ENCODE measurements around the gene CLDN3. TPM values are rescaled to one million over a fixed set of nuclear protein-coding genes. Genes with fewer than 3 reads are reported as not detected.

Gene CLDN3
- total RNA-seq, 2 experiments from 2014 or later, result not detected

GRCh38 chr7:73766556-73767229, 3.4 kb downstream of the CLDN3 start:
- Mint-ChIP-seq H3K4me3 (no peak overlapping the region), H3K27me3 (peaks cover 32% of the 10 kb centered on the region)
- intact Hi-C loops (cut with micrococcal nuclease), result no loop called here

GRCh38 chr7:73762659-73762999, 7.4 kb downstream of the CLDN3 start:
- ChIA-PET CTCF (no interaction called here), POLR2A (no interaction called here)
- intact Hi-C loops (cut with micrococcal nuclease), result no loop called here
- no peaks in the 10 kb centered on the region for H3K36me3 Mint-ChIP-seq
- H3K4me1 Mint-ChIP-seq (ENCODE audit: low read depth), result peaks cover 4% of the 10 kb centered on the region
- H3K27ac Mint-ChIP-seq, result no peak overlapping the region
- DNase-seq, result no peak
- H3K4me3 Mint-ChIP-seq, result no peak overlapping the region
- H3K27me3 Mint-ChIP-seq, result peaks cover 5% of the 10 kb centered on the region
- no peaks in the 10 kb centered on the region for H3K9me3 Mint-ChIP-seq

More at GRCh38 chr7:73766556-73767229, 3.4 kb downstream of the CLDN3 start:
- H3K4me1 Mint-ChIP-seq (ENCODE audit: low read depth), result peaks cover 6% of the 10 kb centered on the region
- H3K9me3 Mint-ChIP-seq, result no peaks in the 10 kb centered on the region
- DNase-seq, result peak; percentile 10
- H3K36me3 Mint-ChIP-seq, result no peaks in the 10 kb centered on the region
- H3K27ac Mint-ChIP-seq, result no peak overlapping the region
- ChIA-PET POLR2A (no interaction called here), CTCF (no interaction called here)

GRCh38 chr7:73761854-73762658, 8.0 kb downstream of the CLDN3 start:
- H3K4me3 Mint-ChIP-seq, result no peak overlapping the region
- H3K36me3 Mint-ChIP-seq, result no peaks in the 10 kb centered on the region
- peaks cover 2% of the 10 kb centered on the region for H3K27me3 Mint-ChIP-seq
- ChIA-PET CTCF (no interaction called here), POLR2A (no interaction called here)
- no peak overlapping the region for H3K27ac Mint-ChIP-seq
- no peak for DNase-seq
- no peaks in the 10 kb centered on the region for H3K9me3 Mint-ChIP-seq
- H3K4me1 Mint-ChIP-seq (ENCODE audit: low read depth), result peaks cover 4% of the 10 kb centered on the region
- intact Hi-C loops (cut with micrococcal nuclease), result no loop called here

- Mint-ChIP-seq H3K9me3 (no peaks in the 10 kb centered on the region), H3K4me3 (no peak overlapping the region), H3K27me3 (no peaks in the 10 kb centered on the region), H3K36me3 (no peaks in the 10 kb centered on the region), H3K27ac (no peak overlapping the region), H3K4me1 (ENCODE audit: low read depth) (no peaks in the 10 kb centered on the region)
- POLR2A ChIA-PET, result no interaction called here
- CTCF ChIA-PET, result no interaction called here
- intact Hi-C loops (cut with micrococcal nuclease), result no loop called here
- no peak for DNase-seq
These were observed 11.4 kb downstream of the CLDN3 start for GRCh38 chr7:73758581-73759138.

GRCh38 chr7:73749931-73750776, 19.9 kb downstream of the CLDN3 start:
- Mint-ChIP-seq H3K27ac (no peak overlapping the region), H3K9me3 (no peaks in the 10 kb centered on the region), H3K4me3 (no peak overlapping the region), H3K27me3 (peaks cover 6% of the 10 kb centered on the region), H3K4me1 (ENCODE audit: low read depth) (no peaks in the 10 kb centered on the region), H3K36me3 (no peaks in the 10 kb centered on the region)
- POLR2A ChIA-PET, result no interaction called here
- CTCF ChIA-PET, result no interaction called here
- DNase-seq, result no peak
- intact Hi-C loops (cut with micrococcal nuclease), result no loop called here

- H3K4me1 Mint-ChIP-seq (ENCODE audit: low read depth), result peaks cover 2% of the 10 kb centered on the region
- CTCF ChIA-PET, result interaction anchor here (0.9 kb wide), 1 partner anchor 139 kb away, joined by 3 read pairs; no protein-coding TSS in a partner anchor
- H3K27me3 Mint-ChIP-seq, result peaks cover 2% of the 10 kb centered on the region
- no peak for DNase-seq
- H3K9me3 Mint-ChIP-seq, result no peaks in the 10 kb centered on the region
- H3K36me3 Mint-ChIP-seq, result no peaks in the 10 kb centered on the region
- POLR2A ChIA-PET, result interaction anchor here (0.5 kb wide), 1 partner anchor 76 kb away, joined by 3 read pairs; no protein-coding TSS in a partner anchor
- intact Hi-C loops (cut with micrococcal nuclease), result no loop called here
- no peak overlapping the region for H3K4me3 Mint-ChIP-seq
- no peak overlapping the region for H3K27ac Mint-ChIP-seq
These were observed 23.7 kb downstream of the CLDN3 start for GRCh38 chr7:73746378-73746777.

GRCh38 chr7:73742753-73743641, 27.1 kb downstream of the CLDN3 start:
- POLR2A ChIA-PET, result no interaction called here
- no peak for DNase-seq
- Mint-ChIP-seq H3K9me3 (no peaks in the 10 kb centered on the region), H3K4me1 (ENCODE audit: low read depth) (peaks cover 2% of the 10 kb centered on the region), H3K27ac (no peak overlapping the region), H3K27me3 (no peaks in the 10 kb centered on the region), H3K36me3 (peaks cover 1% of the 10 kb centered on the region), H3K4me3 (no peak overlapping the region)
- intact Hi-C loops (cut with micrococcal nuclease), result no loop called here
- CTCF ChIA-PET, result interaction anchor here (1.7 kb wide), 1 partner anchor 9 kb away, joined by 5 read pairs; no protein-coding TSS in a partner anchor

- intact Hi-C loops (cut with micrococcal nuclease), result no loop called here
- Mint-ChIP-seq H3K4me3 (no peak overlapping the region), H3K27me3 (no peaks in the 10 kb centered on the region), H3K4me1 (ENCODE audit: low read depth) (peaks cover 7% of the 10 kb centered on the region), H3K9me3 (no peaks in the 10 kb centered on the region), H3K36me3 (peaks cover 1% of the 10 kb centered on the region), H3K27ac (no peak overlapping the region)
- POLR2A ChIA-PET, result no interaction called here
- CTCF ChIA-PET, result no interaction called here
- no peak for DNase-seq
These were observed 27.7 kb downstream of the CLDN3 start for GRCh38 chr7:73742338-73742752.

- CTCF ChIA-PET, result interaction anchor here (1.0 kb wide), 1 partner anchor 113 kb away, joined by 3 read pairs; no protein-coding TSS in a partner anchor
These were observed 28.5 kb downstream of the CLDN3 start for GRCh38 chr7:73741600-73741999.

GRCh38 chr7:73740771-73741170, 29.3 kb downstream of the CLDN3 start:
- intact Hi-C loops (cut with micrococcal nuclease), result no loop called here
- CTCF ChIA-PET, result interaction anchor here (0.9 to 1.0 kb wide), 2 partner anchors 114 to 134 kb away, joined by 3 to 5 read pairs; no protein-coding TSS in a partner anchor
- H3K27me3 Mint-ChIP-seq, result no peaks in the 10 kb centered on the region
- DNase-seq, result no peak
- H3K27ac Mint-ChIP-seq, result no peak overlapping the region
- no peaks in the 10 kb centered on the region for H3K9me3 Mint-ChIP-seq
- H3K4me1 Mint-ChIP-seq (ENCODE audit: low read depth), result peaks cover 7% of the 10 kb centered on the region
- peaks cover 7% of the 10 kb centered on the region for H3K36me3 Mint-ChIP-seq
- POLR2A ChIA-PET, result no interaction called here
- no peak overlapping the region for H3K4me3 Mint-ChIP-seq

More at GRCh38 chr7:73741600-73741999, 28.5 kb downstream of the CLDN3 start:
- Mint-ChIP-seq H3K36me3 (peaks cover 4% of the 10 kb centered on the region), H3K27me3 (no peaks in the 10 kb centered on the region), H3K9me3 (no peaks in the 10 kb centered on the region), H3K4me1 (ENCODE audit: low read depth) (peaks cover 7% of the 10 kb centered on the region), H3K4me3 (no peak overlapping the region), H3K27ac (no peak overlapping the region)
- no peak for DNase-seq
- POLR2A ChIA-PET, result no interaction called here
- intact Hi-C loops (cut with micrococcal nuclease), result no loop called here

- intact Hi-C loops (cut with micrococcal nuclease), result no loop called here
- CTCF ChIA-PET, result interaction anchor here (0.9 to 2.6 kb wide), 2 partner anchors 115 to 134 kb away, joined by 5 to 14 read pairs; no protein-coding TSS in a partner anchor
- no peaks in the 10 kb centered on the region for H3K27me3 Mint-ChIP-seq
- H3K36me3 Mint-ChIP-seq, result peaks cover 7% of the 10 kb centered on the region
- POLR2A ChIA-PET, result interaction anchor here (0.6 kb wide), 1 partner anchor 1799 kb away, joined by 3 read pairs; no protein-coding TSS in a partner anchor
- H3K4me3 Mint-ChIP-seq, result no peak overlapping the region
- no peaks in the 10 kb centered on the region for H3K9me3 Mint-ChIP-seq
- DNase-seq, result no peak
- H3K27ac Mint-ChIP-seq, result no peak overlapping the region
- H3K4me1 Mint-ChIP-seq (ENCODE audit: low read depth), result peaks cover 7% of the 10 kb centered on the region
These were observed 29.9 kb downstream of the CLDN3 start for GRCh38 chr7:73740212-73740611.
